Keratinocyte (primary cell): ENCODE data around the gene CPPED1. TPM values are rescaled to one million over a fixed set of nuclear protein-coding genes. Genes with fewer than 3 reads are reported as not detected.

Source experiments
- DNase-seq: peaks from one replicate; pipeline ENCODE4 v3.0.0-alpha.2; 2011; ENCODE audit warnings: low read depth, missing footprints, low spot score
- FAIRE-seq: peaks from 2 replicates; lab custom pipeline; 2011; peaks lifted over from hg19 to GRCh38; lab: Jason Lieb, UNC
- H2AFZ ChIP-seq: 2 replicates; pipeline ENCODE4 v1.6.0; 2012; ENCODE audit warnings: low read length, control low read depth, inconsistent platforms; ENCODE audit not compliant: control insufficient read depth
- H3K27ac ChIP-seq: 2 replicates; pipeline ENCODE4 v1.5.1; 2011; ENCODE audit warnings: low read length; ENCODE audit not compliant: control insufficient read depth, insufficient read depth
- H3K27me3 ChIP-seq: 3 replicates; pipeline ENCODE4 v1.6.0; 2011; ENCODE audit warnings: low read length; ENCODE audit not compliant: control insufficient read depth, insufficient read depth; ENCODE audit errors: extremely low read depth
- H3K36me3 ChIP-seq, 2 experiments: 2 replicates in 1 of 2; 3 replicates in 1 of 2; pipeline ENCODE4 v1.5.1; 2011; ENCODE audit warnings: low read length in 2 of 2, mild to moderate bottlenecking in 1 of 2; ENCODE audit not compliant: control insufficient read depth in 2 of 2, insufficient read depth in 2 of 2; ENCODE audit errors: extremely low read depth in 1 of 2
- H3K4me1 ChIP-seq: 3 replicates; pipeline ENCODE4 v1.5.1; 2011; ENCODE audit warnings: low read length; ENCODE audit not compliant: control insufficient read depth, insufficient read depth; ENCODE audit errors: extremely low read depth
- H3K4me2 ChIP-seq: 3 replicates; pipeline ENCODE4 v1.6.0; 2011; ENCODE audit warnings: low read depth, low read length; ENCODE audit not compliant: control insufficient read depth, insufficient read depth; ENCODE audit errors: extremely low read depth
- H3K4me3 ChIP-seq, 3 experiments: fragments of 200-600 bp in 1 of 3; sonication (generic) in 1 of 3; 2 replicates in 2 of 3; 3 replicates in 1 of 3; pipeline ENCODE4 v1.5.1; 2011 to 2016; ENCODE audit warnings: low read length in 3 of 3, mild to moderate bottlenecking in 3 of 3, control low read depth in 2 of 3, inconsistent platforms in 1 of 3, low read depth in 1 of 3, mixed read lengths in 1 of 3, mixed run types in 1 of 3, moderate library complexity in 1 of 3; ENCODE audit not compliant: control insufficient read depth in 2 of 3, insufficient read depth in 2 of 3; ENCODE audit errors: extremely low read depth in 1 of 3
- H3K79me2 ChIP-seq: 2 replicates; pipeline ENCODE4 v1.6.0; 2012; ENCODE audit warnings: low read length; ENCODE audit not compliant: control insufficient read depth, insufficient read depth
- H3K9ac ChIP-seq: 3 replicates; pipeline ENCODE4 v1.6.0; 2011; ENCODE audit warnings: low read length; ENCODE audit not compliant: control insufficient read depth, insufficient read depth; ENCODE audit errors: extremely low read depth
- H3K9me1 ChIP-seq: 3 replicates; pipeline ENCODE4 v1.6.0; 2011; ENCODE audit warnings: low read length; ENCODE audit not compliant: control insufficient read depth, insufficient read depth; ENCODE audit errors: extremely low read depth
- H3K9me3 ChIP-seq: 2 replicates; pipeline ENCODE4 v1.5.1; 2012; ENCODE audit warnings: low read depth, low read length; ENCODE audit not compliant: control insufficient read depth
- H4K20me1 ChIP-seq: 3 replicates; pipeline ENCODE4 v1.6.0; 2011; ENCODE audit warnings: low read length; ENCODE audit not compliant: control insufficient read depth, insufficient read depth; ENCODE audit errors: extremely low read depth
- CTCF ChIP-seq, 3 experiments: IDR thresholded peaks in 1 of 3; conservative IDR thresholded peaks in 1 of 3; optimal IDR thresholded peaks in 1 of 3; 2 replicates in 2 of 3; 3 replicates in 1 of 3; pipeline versions ENCODE3 to v1.5.1; 2011; ENCODE audit warnings: low read length in 3 of 3, mild to moderate bottlenecking in 3 of 3, moderate library complexity in 2 of 3, control low read depth in 1 of 3, inconsistent platforms in 1 of 3; ENCODE audit not compliant: insufficient read depth in 2 of 3; ENCODE audit errors: extremely low read depth in 1 of 3
- EZH2 ChIP-seq: IDR thresholded peaks from one replicate; pipeline ENCODE4 v1.6.1; 2012; ENCODE audit warnings: inconsistent platforms, mild to moderate bottlenecking, low read length, moderate library complexity
- dilution Hi-C: fragments of 300-500 bp; cut with MboI; formaldehyde crosslinking; loops from one replicate; pipeline ENCODE4 v1.7.0; 2020; ENCODE audit warnings: low sequenced_read_pairs; ENCODE audit not compliant: extremely low pct_ligation_motif_present
- polyA plus RNA-seq, 5 experiments: library from polyadenylated mRNA; depleted of rRNA in 3 of 5; stranded (reverse) in 3 of 5; stranded (forward) in 1 of 5; unstranded in 1 of 5; fragments of >200 nt; gene quantifications; 1 replicate in 1 of 5; 2 replicates in 3 of 5; 3 replicates in 1 of 5; pipeline versions ENCODE4 v1.2.1 to v1.2.3, GENCODE V29; 2011 to 2012; ENCODE audit warnings: missing spikeins in 2 of 5, low read depth in 1 of 5, low replicate concordance in 1 of 5

Gene CPPED1
- polyA plus RNA-seq, 1 donor (not counting 4 experiments of a cell fraction or from before 2014, with no cell fraction given): 14.4 TPM

- no peak for TF ChIP-seq CTCF (optimal IDR thresholded peaks at IDR 0.05 in 1 of 3, IDR thresholded peaks at IDR 0.05 in 1 of 3, conservative IDR thresholded peaks at IDR 0.05 in 1 of 3; ENCODE audit: extremely low read depth in 1 of 3, insufficient read depth in 2 of 3, low read length in 3 of 3)
- TF ChIP-seq EZH2: no peak
- FAIRE-seq (no peak), DNase-seq (no peak)
- peaks cover 2% of the 10 kb centered on the region for H3K4me1 ChIP-seq
- no peaks in the 10 kb centered on the region for H4K20me1 ChIP-seq
- H3K9me3 ChIP-seq: no peaks in the 10 kb centered on the region
- H3K9ac ChIP-seq: no peak overlapping the region
- dilution Hi-C loops: no loop called here
- no peaks in the 10 kb centered on the region for H3K27me3 ChIP-seq
- no peak overlapping the region for H2AFZ ChIP-seq
- no peak overlapping the region for H3K27ac ChIP-seq
- no peak overlapping the region for H3K4me3 ChIP-seq
- H3K36me3 ChIP-seq: no peaks in the 10 kb centered on the region
- H3K4me2 ChIP-seq: no peak overlapping the region
- no peaks in the 10 kb centered on the region for H3K79me2 ChIP-seq
- H3K9me1 ChIP-seq: no peaks in the 10 kb centered on the region
Measured at GRCh38 chr16:12646490-12647274, 157.0 kb downstream of the CPPED1 start.

- H4K20me1 ChIP-seq: no peaks in the 10 kb centered on the region
- no peak overlapping the region for H3K4me3 ChIP-seq
- no peaks in the 10 kb centered on the region for H3K36me3 ChIP-seq
- H3K27ac ChIP-seq: no peak overlapping the region
- no peak overlapping the region for H2AFZ ChIP-seq
- no peaks in the 10 kb centered on the region for H3K9me3 ChIP-seq
- peaks cover 2% of the 10 kb centered on the region for H3K4me1 ChIP-seq
- H3K9me1 ChIP-seq: no peaks in the 10 kb centered on the region
- no peak overlapping the region for H3K9ac ChIP-seq
- no peak overlapping the region for H3K4me2 ChIP-seq
- dilution Hi-C loops: no loop called here
- no peaks in the 10 kb centered on the region for H3K27me3 ChIP-seq
- no peaks in the 10 kb centered on the region for H3K79me2 ChIP-seq
- no peak for TF ChIP-seq CTCF (optimal IDR thresholded peaks at IDR 0.05 in 1 of 3, IDR thresholded peaks at IDR 0.05 in 1 of 3, conservative IDR thresholded peaks at IDR 0.05 in 1 of 3; ENCODE audit: extremely low read depth in 1 of 3, insufficient read depth in 2 of 3, low read length in 3 of 3)
- TF ChIP-seq EZH2: no peak
- FAIRE-seq: no peak
- no peak for DNase-seq
Measured at GRCh38 chr16:12646098-12646489, 157.6 kb downstream of the CPPED1 start.
